ENCODE measurements around the gene CREB1.
A peak's percentile ranks its signal among the peaks of the same experiment; 100 is the strongest.

CREB1 gene

GRCh38 chr2:207505171-207505570 is 24.6 kb upstream of the CREB1 start:
- Histone ChIP-seq H3K4me1 (ENCODE audit: control insufficient read depth, insufficient read depth, low read length) (peaks cover 44% of the 10 kb centered on the region), H3K4me3 (ENCODE audit: low read length) (peak overlapping the region; percentile 16), H3K9me3 (replicated peaks; ENCODE audit: low read length) (no peaks in the 10 kb centered on the region), H3K9ac (ENCODE audit: low read depth, low read length) (peak overlapping the region; percentile 81), H3K36me3 (ENCODE audit: insufficient read depth, low read length) (no peaks in the 10 kb centered on the region), H3K4me2 (ENCODE audit: low read length) (peak overlapping the region; percentile 65), H3K27me3 (ENCODE audit: control insufficient read depth, insufficient read depth, low read length) (no peaks in the 10 kb centered on the region)

- Histone ChIP-seq H3K36me3 (ENCODE audit: insufficient read depth, low read length) (no peaks in the 10 kb centered on the region), H3K4me3 (ENCODE audit: low read length) (peak overlapping the region; percentile 16), H3K27me3 (ENCODE audit: control insufficient read depth, insufficient read depth, low read length) (no peaks in the 10 kb centered on the region), H3K9me3 (replicated peaks; ENCODE audit: low read length) (no peaks in the 10 kb centered on the region), H3K4me1 (ENCODE audit: control insufficient read depth, insufficient read depth, low read length) (peaks cover 44% of the 10 kb centered on the region), H3K4me2 (ENCODE audit: low read length) (peak overlapping the region; percentile 65), H3K9ac (ENCODE audit: low read depth, low read length) (peak overlapping the region; percentile 81)
Measured at GRCh38 chr2:207505728-207506127, 24.0 kb upstream of the CREB1 start.

GRCh38 chr2:207506426-207506825 is 23.3 kb upstream of the CREB1 start:
- Histone ChIP-seq H3K36me3 (ENCODE audit: insufficient read depth, low read length) (no peaks in the 10 kb centered on the region), H3K4me2 (ENCODE audit: low read length) (peak overlapping the region; percentile 43), H3K4me3 (ENCODE audit: low read length) (no peak overlapping the region), H3K4me1 (ENCODE audit: control insufficient read depth, insufficient read depth, low read length) (peaks cover 44% of the 10 kb centered on the region), H3K27me3 (ENCODE audit: control insufficient read depth, insufficient read depth, low read length) (no peaks in the 10 kb centered on the region), H3K9me3 (replicated peaks; ENCODE audit: low read length) (no peaks in the 10 kb centered on the region), H3K9ac (ENCODE audit: low read depth, low read length) (peak overlapping the region; percentile 60)

GRCh38 chr2:207510148-207510547 is 19.6 kb upstream of the CREB1 start:
- H3K36me3 ChIP-seq (ENCODE audit: insufficient read depth, low read length), result no peaks in the 10 kb centered on the region
- no peak overlapping the region for H3K9ac ChIP-seq (ENCODE audit: low read depth, low read length)
- H3K4me2 ChIP-seq (ENCODE audit: low read length), result no peak overlapping the region
- H3K4me3 ChIP-seq (ENCODE audit: low read length), result no peak overlapping the region
- H3K4me1 ChIP-seq (ENCODE audit: control insufficient read depth, insufficient read depth, low read length), result peaks cover 48% of the 10 kb centered on the region
- no peaks in the 10 kb centered on the region for H3K9me3 ChIP-seq (replicated peaks; ENCODE audit: low read length)
- H3K27me3 ChIP-seq (ENCODE audit: control insufficient read depth, insufficient read depth, low read length), result no peaks in the 10 kb centered on the region

- Histone ChIP-seq H3K9ac (ENCODE audit: low read depth, low read length) (no peak overlapping the region), H3K4me3 (ENCODE audit: low read length) (no peak overlapping the region), H3K27me3 (ENCODE audit: control insufficient read depth, insufficient read depth, low read length) (no peaks in the 10 kb centered on the region), H3K4me1 (ENCODE audit: control insufficient read depth, insufficient read depth, low read length) (peaks cover 48% of the 10 kb centered on the region), H3K36me3 (ENCODE audit: insufficient read depth, low read length) (no peaks in the 10 kb centered on the region), H3K9me3 (replicated peaks; ENCODE audit: low read length) (no peaks in the 10 kb centered on the region), H3K4me2 (ENCODE audit: low read length) (no peak overlapping the region)
Measured at GRCh38 chr2:207511851-207512250, 17.9 kb upstream of the CREB1 start.

DNA sequence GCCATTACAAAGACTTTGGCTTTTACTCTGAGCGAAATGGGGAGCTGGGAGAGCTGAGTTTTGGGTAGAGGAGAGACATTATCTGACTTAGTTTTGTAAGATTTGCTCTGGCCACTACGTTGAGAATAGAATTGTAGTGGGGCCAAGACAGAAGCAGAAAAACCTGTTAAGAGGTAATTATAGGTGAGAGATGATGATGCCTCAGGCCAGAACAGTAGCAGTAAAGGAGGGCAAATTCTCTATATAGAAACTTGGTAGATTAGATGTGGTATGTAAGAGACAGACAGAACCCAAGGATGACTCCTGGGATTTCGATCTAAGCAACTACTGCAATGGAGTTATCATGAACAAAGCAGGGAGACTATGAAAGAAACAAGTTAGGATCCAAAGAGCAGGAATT is 17.4 kb upstream of the CREB1 start:
- H3K4me2 ChIP-seq (ENCODE audit: low read length), result no peak overlapping the region
- H3K9ac ChIP-seq (ENCODE audit: low read depth, low read length), result no peak overlapping the region
- H3K36me3 ChIP-seq (ENCODE audit: insufficient read depth, low read length), result no peaks in the 10 kb centered on the region
- no peaks in the 10 kb centered on the region for H3K27me3 ChIP-seq (ENCODE audit: control insufficient read depth, insufficient read depth, low read length)
- H3K4me1 ChIP-seq (ENCODE audit: control insufficient read depth, insufficient read depth, low read length), result peaks cover 46% of the 10 kb centered on the region
- no peak overlapping the region for H3K4me3 ChIP-seq (ENCODE audit: low read length)
- no peaks in the 10 kb centered on the region for H3K9me3 ChIP-seq (replicated peaks; ENCODE audit: low read length)

DNA sequence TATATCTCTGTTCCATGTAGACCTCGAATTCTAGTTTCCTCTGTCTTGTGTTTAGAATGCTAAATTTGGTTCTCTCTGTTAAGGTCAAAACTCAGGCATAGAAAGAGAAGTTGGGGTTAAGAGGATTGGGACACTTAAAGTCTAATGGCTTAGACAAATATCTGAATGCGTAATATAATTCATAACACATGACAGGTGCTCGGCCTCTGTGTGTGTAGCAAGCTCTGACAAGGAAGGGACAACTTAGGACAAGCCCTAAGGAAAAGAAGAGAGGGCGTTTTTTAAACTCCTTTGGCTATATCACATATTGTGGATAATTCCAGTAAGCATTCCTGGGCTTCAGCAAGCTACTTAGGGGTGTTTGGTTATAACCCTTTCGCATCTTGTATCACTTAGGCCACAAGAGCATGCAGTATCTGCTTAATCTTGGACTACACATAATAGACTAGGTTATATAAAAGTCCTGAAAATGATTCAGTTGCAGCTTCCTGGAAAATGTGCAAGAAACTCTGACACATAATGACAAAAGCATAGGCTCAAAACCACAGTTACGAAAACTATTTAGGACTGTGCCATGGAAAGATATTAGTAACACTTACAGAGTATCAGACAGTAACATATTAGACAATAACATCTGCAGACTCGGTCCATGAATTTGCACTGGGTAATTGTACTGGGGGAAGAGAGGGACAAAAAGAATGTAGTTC is 16.1 kb upstream of the CREB1 start:
- H3K9me3 ChIP-seq (replicated peaks; ENCODE audit: low read length), result no peaks in the 10 kb centered on the region
- H3K4me3 ChIP-seq (ENCODE audit: low read length), result peak overlapping the region; percentile 14
- peak overlapping the region; percentile 77 for H3K9ac ChIP-seq (ENCODE audit: low read depth, low read length)
- no peaks in the 10 kb centered on the region for H3K27me3 ChIP-seq (ENCODE audit: control insufficient read depth, insufficient read depth, low read length)
- H3K4me2 ChIP-seq (ENCODE audit: low read length), result peak overlapping the region; percentile 61
- peaks cover 46% of the 10 kb centered on the region for H3K4me1 ChIP-seq (ENCODE audit: control insufficient read depth, insufficient read depth, low read length)
- no peaks in the 10 kb centered on the region for H3K36me3 ChIP-seq (ENCODE audit: insufficient read depth, low read length)

GRCh38 chr2:207514451-207514850 is 15.3 kb upstream of the CREB1 start:
- peak overlapping the region; percentile 77 for H3K9ac ChIP-seq (ENCODE audit: low read depth, low read length)

GRCh38 chr2:207515671-207516070 is 14.1 kb upstream of the CREB1 start:
- peaks cover 46% of the 10 kb centered on the region for H3K4me1 ChIP-seq (ENCODE audit: control insufficient read depth, insufficient read depth, low read length)
- H3K9me3 ChIP-seq (replicated peaks; ENCODE audit: low read length), result no peaks in the 10 kb centered on the region
- H3K27me3 ChIP-seq (ENCODE audit: control insufficient read depth, insufficient read depth, low read length), result no peaks in the 10 kb centered on the region
- H3K4me2 ChIP-seq (ENCODE audit: low read length), result no peak overlapping the region
- no peak overlapping the region for H3K4me3 ChIP-seq (ENCODE audit: low read length)
- H3K9ac ChIP-seq (ENCODE audit: low read depth, low read length), result peak overlapping the region; percentile 35
- H3K36me3 ChIP-seq (ENCODE audit: insufficient read depth, low read length), result no peaks in the 10 kb centered on the region

More at GRCh38 chr2:207514451-207514850, 15.3 kb upstream of the CREB1 start:
- Histone ChIP-seq H3K4me1 (ENCODE audit: control insufficient read depth, insufficient read depth, low read length) (peaks cover 46% of the 10 kb centered on the region), H3K4me2 (ENCODE audit: low read length) (peak overlapping the region; percentile 61), H3K4me3 (ENCODE audit: low read length) (peak overlapping the region; percentile 14), H3K36me3 (ENCODE audit: insufficient read depth, low read length) (no peaks in the 10 kb centered on the region), H3K9me3 (replicated peaks; ENCODE audit: low read length) (no peaks in the 10 kb centered on the region), H3K27me3 (ENCODE audit: control insufficient read depth, insufficient read depth, low read length) (no peaks in the 10 kb centered on the region)

GRCh38 chr2:207516206-207516605 is 13.6 kb upstream of the CREB1 start:
- Histone ChIP-seq H3K9ac (ENCODE audit: low read depth, low read length) (no peak overlapping the region), H3K4me2 (ENCODE audit: low read length) (no peak overlapping the region), H3K9me3 (replicated peaks; ENCODE audit: low read length) (no peaks in the 10 kb centered on the region), H3K36me3 (ENCODE audit: insufficient read depth, low read length) (no peaks in the 10 kb centered on the region), H3K4me1 (ENCODE audit: control insufficient read depth, insufficient read depth, low read length) (peaks cover 46% of the 10 kb centered on the region), H3K27me3 (ENCODE audit: control insufficient read depth, insufficient read depth, low read length) (no peaks in the 10 kb centered on the region), H3K4me3 (ENCODE audit: low read length) (no peak overlapping the region)

DNA sequence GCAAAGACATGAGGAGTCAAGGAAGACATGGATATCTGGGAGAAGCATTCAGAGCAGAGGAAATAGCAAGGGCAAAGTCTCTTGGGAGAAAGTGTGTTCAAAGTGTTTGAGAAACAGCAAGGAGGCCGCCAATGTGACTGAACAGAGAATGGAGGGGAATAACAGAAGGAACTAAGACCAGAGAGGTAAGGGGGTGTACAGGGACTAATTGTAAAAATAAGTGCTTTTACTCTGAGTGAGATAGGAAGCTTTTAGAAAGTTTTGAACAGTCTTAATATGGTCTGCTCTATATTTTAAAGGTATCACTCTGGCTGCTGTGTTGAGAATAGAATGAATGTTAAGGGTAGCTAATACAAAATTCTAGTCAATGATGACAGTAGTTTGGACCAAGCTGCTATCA is 6.8 kb upstream of the CREB1 start:
- Histone ChIP-seq H3K36me3 (ENCODE audit: insufficient read depth, low read length) (no peaks in the 10 kb centered on the region), H3K4me3 (ENCODE audit: low read length) (no peak overlapping the region), H3K4me2 (ENCODE audit: low read length) (no peak overlapping the region), H3K9ac (ENCODE audit: low read depth, low read length) (no peak overlapping the region), H3K4me1 (ENCODE audit: control insufficient read depth, insufficient read depth, low read length) (no peaks in the 10 kb centered on the region), H3K9me3 (replicated peaks; ENCODE audit: low read length) (no peaks in the 10 kb centered on the region), H3K27me3 (ENCODE audit: control insufficient read depth, insufficient read depth, low read length) (no peaks in the 10 kb centered on the region)

DNA sequence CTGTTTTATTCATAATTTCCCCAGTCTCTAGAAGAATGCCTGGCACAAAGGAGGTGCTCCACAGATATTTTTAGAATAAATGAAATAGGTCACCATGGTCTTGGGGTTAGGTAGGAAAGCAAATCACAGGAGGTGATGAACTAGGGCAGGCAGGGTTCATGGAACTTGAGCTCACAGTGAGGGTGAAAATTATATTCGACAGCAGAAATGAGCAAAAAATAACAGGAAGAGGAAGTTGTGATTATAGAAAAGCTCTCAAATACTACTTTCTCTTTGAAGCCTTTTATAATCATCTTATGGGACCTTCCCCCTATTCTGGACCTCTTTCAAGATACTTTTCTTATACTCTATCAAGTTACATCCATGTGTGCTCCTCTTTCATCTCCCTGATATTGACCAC is 4.5 kb upstream of the CREB1 start:
- Histone ChIP-seq H3K36me3 (ENCODE audit: insufficient read depth, low read length) (no peaks in the 10 kb centered on the region), H3K27me3 (ENCODE audit: control insufficient read depth, insufficient read depth, low read length) (no peaks in the 10 kb centered on the region), H3K4me3 (ENCODE audit: low read length) (no peak overlapping the region), H3K4me2 (ENCODE audit: low read length) (no peak overlapping the region), H3K4me1 (ENCODE audit: control insufficient read depth, insufficient read depth, low read length) (peaks cover 5% of the 10 kb centered on the region), H3K9me3 (replicated peaks; ENCODE audit: low read length) (no peaks in the 10 kb centered on the region), H3K9ac (ENCODE audit: low read depth, low read length) (no peak overlapping the region)

All from skeletal muscle satellite cell (primary cell).